Smooth muscle cell (in vitro differentiated cells): Measurements from ENCODE around the gene NUDCD3. TPM values are rescaled to one million over a fixed set of nuclear protein-coding genes. Genes with fewer than 3 reads are reported as not detected.

Experiments used
- DNase-seq: peaks from one replicate; lab custom pipeline; 2025; ENCODE audit not compliant: unreplicated experiment; lab: John Stamatoyannopoulos, UW
- H2AFZ ChIP-seq: fragments of 200-600 bp; sonication (generic); 2 replicates; pipeline ENCODE4 v1.6.0; 2016; ENCODE audit warnings: antibody characterized with exemption, low read depth, mild to moderate bottlenecking
- H3F3A ChIP-seq: fragments of 200-600 bp; sonication (generic); 2 replicates; pipeline ENCODE4 v1.6.0; 2017; ENCODE audit warnings: antibody characterized with exemption, low read depth
- H3K27ac ChIP-seq: fragments of 200-600 bp; sonication (generic); 2 replicates; pipeline ENCODE4 v1.5.1; 2016; ENCODE audit warnings: low read depth, mild to moderate bottlenecking
- H3K27me3 ChIP-seq: fragments of 200-600 bp; sonication (generic); 2 replicates; pipeline ENCODE4 v1.6.1; 2016; ENCODE audit warnings: low read depth, mild to moderate bottlenecking
- H3K36me3 ChIP-seq: fragments of 200-600 bp; sonication (generic); 2 replicates; pipeline ENCODE4 v1.5.1; 2016; ENCODE audit warnings: low read depth
- H3K4me1 ChIP-seq: fragments of 200-600 bp; sonication (generic); 2 replicates; pipeline ENCODE4 v1.5.1; 2016; ENCODE audit warnings: low read depth
- H3K4me2 ChIP-seq: fragments of 200-600 bp; sonication (generic); 2 replicates; pipeline ENCODE4 v1.6.0; 2016; ENCODE audit warnings: mild to moderate bottlenecking
- H3K4me3 ChIP-seq: fragments of 200-600 bp; sonication (generic); 2 replicates; pipeline ENCODE4 v1.5.1; 2016; ENCODE audit warnings: mild to moderate bottlenecking
- H3K79me2 ChIP-seq: fragments of 200-600 bp; sonication (generic); 2 replicates; pipeline ENCODE4 v1.6.0; 2016; ENCODE audit warnings: low read depth, mild to moderate bottlenecking
- H3K9ac ChIP-seq: fragments of 200-600 bp; sonication (generic); 2 replicates; pipeline ENCODE4 v1.6.0; 2016; ENCODE audit warnings: low read depth
- H3K9me3 ChIP-seq: fragments of 200-600 bp; sonication (generic); replicated peaks from 2 replicates; pipeline ENCODE4 v1.5.1; 2016; ENCODE audit warnings: low read depth
- H4K20me1 ChIP-seq: fragments of 200-600 bp; sonication (generic); 2 replicates; pipeline ENCODE4 v1.6.0; 2016; ENCODE audit warnings: low read depth
- CTCF ChIP-seq: fragments of 200-600 bp; sonication (generic); IDR thresholded peaks from 2 replicates; pipeline ENCODE4 v1.5.1; 2017; ENCODE audit warnings: borderline replicate concordance, mild to moderate bottlenecking, antibody characterized with exemption; ENCODE audit not compliant: insufficient read depth, poor library complexity, severe bottlenecking
- WGBS: methylation state at CpG from one replicate; pipeline ENCODE4 v1.1.7; 2016; ENCODE audit warnings: low lambda C conversion rate; 5-methylcytosine and 5-hydroxymethylcytosine counted together
- polyA plus RNA-seq: library from polyadenylated mRNA; unstranded; fragments of >200 nt; fragmentation: Nextera tagmentation; extraction: Ambion mirVana; gene quantifications from 2 replicates; pipeline ENCODE4 v1.2.1, GENCODE V29; 2016
- total RNA-seq: library from RNA; depleted of rRNA; stranded (reverse); fragments of >200 nt; gene quantifications from 2 replicates; pipeline ENCODE4 v1.2.3, GENCODE V29; 2014

Gene NUDCD3
- total and polyA plus RNA-seq, 2 experiments from 2014 or later, result 32.2 to 56.3 TPM

- no peak for DNase-seq
- Histone ChIP-seq H3K79me2 (no peaks in the 10 kb centered on the region), H4K20me1 (peaks cover 28% of the 10 kb centered on the region), H3K4me3 (no peak overlapping the region), H3K27ac (no peak overlapping the region), H3K36me3 (no peaks in the 10 kb centered on the region), H3K9ac (no peak overlapping the region), H3K9me3 (no peaks in the 10 kb centered on the region), H3K4me2 (no peak overlapping the region), H3K4me1 (no peaks in the 10 kb centered on the region), H3K27me3 (no peaks in the 10 kb centered on the region), H3F3A (no peaks in the 10 kb centered on the region), H2AFZ (no peak overlapping the region)
- no peak for TF ChIP-seq CTCF
- WGBS, result 98% methylated on average over 11 of the region's 11 CpGs
Observed at GRCh38 chr7:44391746-44392617, 98.5 kb downstream of the NUDCD3 start.

- no peak overlapping the region for H3K27ac ChIP-seq
- no peaks in the 10 kb centered on the region for H3K27me3 ChIP-seq
- no peak overlapping the region for H3K4me2 ChIP-seq
- H3K9me3 ChIP-seq, result no peaks in the 10 kb centered on the region
- no peak for TF ChIP-seq CTCF
- H3K79me2 ChIP-seq, result no peaks in the 10 kb centered on the region
- WGBS, result 96% methylated on average over 10 of the region's 10 CpGs
- H2AFZ ChIP-seq, result no peak overlapping the region
- H3K36me3 ChIP-seq, result no peaks in the 10 kb centered on the region
- no peak overlapping the region for H3K9ac ChIP-seq
- H4K20me1 ChIP-seq, result peaks cover 29% of the 10 kb centered on the region
- no peak for DNase-seq
- no peak overlapping the region for H3K4me3 ChIP-seq
- no peaks in the 10 kb centered on the region for H3F3A ChIP-seq
- no peaks in the 10 kb centered on the region for H3K4me1 ChIP-seq
Observed at GRCh38 chr7:44391171-44391570, 99.3 kb downstream of the NUDCD3 start.

- DNase-seq, result no peak
- Histone ChIP-seq H4K20me1 (peaks cover 27% of the 10 kb centered on the region), H3K4me1 (no peaks in the 10 kb centered on the region), H3K9ac (no peak overlapping the region), H3K9me3 (no peaks in the 10 kb centered on the region), H3K4me2 (no peak overlapping the region), H2AFZ (no peak overlapping the region), H3K79me2 (no peaks in the 10 kb centered on the region), H3K27me3 (no peaks in the 10 kb centered on the region), H3K4me3 (no peak overlapping the region), H3F3A (no peaks in the 10 kb centered on the region), H3K27ac (no peak overlapping the region), H3K36me3 (no peaks in the 10 kb centered on the region)
- WGBS, result 89% methylated on average over 2 of the region's 2 CpGs
- no peak for TF ChIP-seq CTCF
Observed at GRCh38 chr7:44390701-44391100, 99.8 kb downstream of the NUDCD3 start.
